HUDEP-2 (cell line): ENCODE data around the gene MINDY4.

ENCODE experiments used
- DNase-seq, 76 experiments: peaks; one replicate each; lab custom pipeline; 2025; ENCODE audit not compliant: unreplicated experiment in 76 of 76; lab: John Stamatoyannopoulos, UW

The MINDY4 gene

DNA sequence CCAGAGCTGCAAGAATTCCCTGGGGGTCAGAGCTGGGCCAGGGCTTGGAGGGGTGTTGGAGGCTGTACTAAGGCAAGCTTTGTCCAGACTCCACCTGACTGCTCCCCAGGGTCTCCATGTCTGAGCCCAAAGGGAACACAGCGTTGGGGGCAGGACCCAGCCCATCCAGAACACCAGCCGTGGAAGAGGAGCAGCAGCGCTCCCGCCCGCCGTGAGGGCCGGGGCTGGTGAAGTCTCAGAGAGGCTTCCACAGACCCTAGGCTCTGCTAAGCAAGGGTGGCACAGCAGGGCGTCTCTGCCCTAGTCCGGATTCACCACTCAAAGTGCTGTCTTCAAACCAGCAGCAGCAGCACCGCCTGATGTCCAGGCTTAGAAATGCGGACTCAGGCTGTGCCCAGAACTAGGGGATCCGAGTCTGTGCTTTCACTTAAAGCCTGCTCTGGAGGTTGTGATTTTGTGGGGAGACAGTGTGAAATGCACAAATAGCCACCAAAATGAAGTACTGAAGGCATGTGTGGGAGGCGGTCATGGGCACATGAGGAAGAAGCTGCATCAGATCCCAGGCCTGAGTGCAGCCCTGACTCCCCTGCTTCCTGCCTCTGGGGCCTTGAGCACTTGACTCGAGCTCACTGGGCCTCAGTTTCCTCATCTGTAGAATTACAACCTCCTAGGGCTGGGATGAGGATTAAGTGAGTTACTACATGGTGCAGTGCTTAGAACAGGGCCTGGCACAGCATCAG is 123.8 kb downstream of the MINDY4 start:
- DNase-seq: peak in 27 of 76 experiments; percentile 12 to 51 (median 27)

DNA sequence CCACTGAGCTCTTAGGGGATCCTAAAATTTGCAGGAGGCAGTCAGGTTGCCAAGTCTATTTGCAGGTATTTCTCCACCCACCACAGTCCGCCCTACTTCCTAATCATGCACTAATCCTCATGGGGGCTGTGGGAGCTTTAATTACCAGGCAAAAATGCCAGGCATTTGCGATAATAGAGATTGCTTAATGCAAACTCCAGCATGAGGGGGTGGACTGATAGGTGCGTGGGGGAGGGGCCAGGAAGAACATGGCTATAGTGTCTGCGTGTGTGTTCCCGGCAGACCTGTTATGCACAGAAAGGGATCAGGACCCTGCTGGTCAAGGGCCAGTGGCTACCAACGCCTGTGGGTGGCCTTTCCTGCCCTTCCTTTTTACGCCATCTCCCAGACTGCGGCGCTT is 124.8 kb downstream of the MINDY4 start:
- DNase-seq: no peak

DNA sequence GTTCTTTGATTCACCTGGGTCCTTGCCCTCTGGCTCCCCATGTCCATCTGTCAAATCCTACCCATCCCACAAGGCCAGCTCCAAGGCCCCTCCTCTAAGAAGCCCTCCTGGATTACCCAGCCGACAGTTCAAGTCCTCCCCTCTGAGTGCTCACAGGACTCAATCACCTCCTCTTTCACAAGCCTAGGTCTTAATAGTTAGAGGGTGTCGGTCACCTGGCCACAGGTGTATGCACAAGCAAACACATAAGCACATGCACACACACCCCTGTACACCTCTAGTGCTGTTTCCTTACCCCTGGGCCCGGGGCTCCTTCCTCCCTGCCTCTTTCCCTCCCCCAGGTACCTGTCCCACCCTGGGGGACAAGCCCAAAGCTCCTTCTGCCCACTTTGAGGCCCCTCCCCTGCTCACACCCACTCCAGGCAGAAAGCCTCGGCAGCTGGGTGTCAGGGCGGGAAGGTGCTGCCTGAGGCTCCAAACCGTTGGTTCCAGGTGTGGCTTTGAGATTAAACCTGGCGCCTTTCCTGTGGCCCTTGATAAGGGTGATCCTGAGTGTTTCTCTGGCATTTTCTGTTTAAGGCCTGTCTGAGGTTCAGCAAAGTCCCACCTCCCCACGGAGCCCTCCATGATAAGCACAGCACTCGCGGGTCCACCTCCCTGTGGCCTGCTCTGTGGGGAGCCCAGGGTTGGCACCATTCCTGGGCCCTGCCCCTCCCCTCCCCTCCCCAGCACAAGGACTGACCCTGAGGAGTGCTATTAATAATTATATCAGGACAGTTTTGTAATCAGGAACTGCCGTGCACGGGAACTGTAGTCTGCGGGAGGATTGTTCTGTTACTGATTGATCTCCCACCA is 125.8 kb downstream of the MINDY4 start:
- peak in 74 of 76 experiments; percentile 37 to 94 (median 75) for DNase-seq

DNA sequence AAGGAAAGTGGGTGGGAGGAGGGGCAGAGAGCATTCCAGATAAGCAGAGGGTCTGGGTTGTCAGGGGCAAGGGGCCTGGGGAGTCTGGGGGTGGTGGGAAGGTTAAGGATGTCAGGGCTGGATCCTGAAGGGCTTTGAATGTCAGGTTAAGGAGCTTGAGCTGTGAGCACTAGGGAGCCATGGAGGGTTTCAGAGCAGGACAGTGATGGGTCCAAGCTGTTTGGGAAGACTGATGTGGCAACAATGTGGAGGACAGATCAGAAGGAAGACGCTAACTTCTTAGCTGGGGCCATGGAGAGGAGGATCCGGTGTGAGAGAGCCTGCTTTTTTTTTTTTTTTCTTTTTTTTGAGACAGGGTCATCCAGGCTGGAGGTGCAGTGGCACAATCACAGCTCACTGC is 126.6 kb downstream of the MINDY4 start:
- DNase-seq: no peak

DNA sequence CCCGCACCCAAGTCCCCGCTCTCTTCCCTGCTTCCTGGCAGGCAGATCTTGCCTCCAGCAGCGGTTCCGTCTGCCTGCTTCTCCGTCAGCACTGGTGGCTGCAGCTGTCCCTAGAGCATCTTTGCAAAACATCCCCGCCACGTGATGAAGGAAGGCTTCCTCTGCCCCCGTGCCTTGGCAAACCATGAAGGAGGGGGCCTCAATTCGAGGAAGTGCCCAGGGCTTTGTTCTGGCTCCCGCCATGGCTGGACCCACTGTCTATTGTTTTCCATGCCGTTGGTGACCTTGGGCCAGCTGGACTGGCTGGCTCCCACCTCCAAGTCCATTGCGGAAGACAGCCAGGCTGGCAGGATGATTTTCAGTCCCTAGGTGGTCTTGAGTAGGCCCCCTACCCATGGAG is 127.2 kb downstream of the MINDY4 start:
- DNase-seq: no peak

DNA sequence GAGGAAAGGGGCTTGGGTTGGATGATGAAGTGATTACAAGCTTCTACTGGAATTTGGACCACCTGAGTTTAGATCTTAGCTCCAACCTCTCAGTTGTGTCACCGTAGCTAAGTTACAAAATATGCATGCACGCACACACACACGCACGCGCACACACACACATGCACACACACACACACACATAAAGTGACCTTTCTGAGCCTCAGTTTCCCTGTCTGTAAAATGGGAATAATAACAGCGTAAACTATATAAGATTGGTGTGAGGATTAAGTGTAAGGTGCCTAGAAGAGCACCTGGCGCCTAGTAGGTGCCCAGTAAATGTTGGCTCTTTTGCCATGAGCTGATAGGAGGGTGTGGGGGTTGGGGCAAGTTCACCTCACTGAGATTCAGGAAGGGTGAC is 127.8 kb downstream of the MINDY4 start:
- no peak for DNase-seq

DNA sequence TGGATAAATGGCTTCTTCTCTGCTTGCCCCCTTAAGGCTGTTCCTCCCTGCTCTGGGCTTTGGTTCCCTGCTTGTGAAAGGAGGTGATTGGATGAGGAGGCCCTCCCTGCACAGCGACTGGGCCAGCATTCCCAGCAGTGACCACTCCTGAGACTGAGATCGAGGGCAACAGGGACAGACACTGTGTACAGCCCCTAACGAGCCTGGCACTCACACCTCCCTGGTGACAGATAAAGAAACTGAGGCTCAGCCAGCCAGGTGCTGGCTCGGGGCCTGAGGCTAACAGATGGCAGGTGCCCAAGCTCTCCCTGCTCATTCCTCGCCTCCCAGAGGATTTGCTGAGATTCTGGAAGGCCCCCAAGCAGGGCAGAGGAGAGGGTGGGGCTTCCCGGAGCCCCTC is 128.4 kb downstream of the MINDY4 start:
- DNase-seq: no peak

DNA sequence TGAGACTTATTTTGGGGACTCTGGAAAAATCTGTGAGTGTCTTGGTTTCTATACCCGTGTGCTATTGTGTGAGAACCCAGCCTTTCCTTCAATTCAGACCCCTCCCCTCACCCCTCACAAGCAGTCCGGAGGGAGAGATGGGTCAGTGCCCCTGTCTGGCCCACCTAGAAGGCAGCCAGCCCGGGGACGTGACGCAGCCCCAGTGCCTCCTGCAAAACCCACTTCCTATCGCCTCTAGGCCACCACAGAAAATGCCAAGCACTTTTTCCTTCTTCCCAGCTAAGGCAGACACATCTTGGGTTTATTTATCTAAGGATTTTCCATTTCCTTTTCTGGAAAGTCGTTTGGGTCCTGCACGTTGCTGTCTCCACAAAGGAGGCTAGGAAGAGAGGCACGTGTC is 128.8 kb downstream of the MINDY4 start:
- no peak for DNase-seq

DNA sequence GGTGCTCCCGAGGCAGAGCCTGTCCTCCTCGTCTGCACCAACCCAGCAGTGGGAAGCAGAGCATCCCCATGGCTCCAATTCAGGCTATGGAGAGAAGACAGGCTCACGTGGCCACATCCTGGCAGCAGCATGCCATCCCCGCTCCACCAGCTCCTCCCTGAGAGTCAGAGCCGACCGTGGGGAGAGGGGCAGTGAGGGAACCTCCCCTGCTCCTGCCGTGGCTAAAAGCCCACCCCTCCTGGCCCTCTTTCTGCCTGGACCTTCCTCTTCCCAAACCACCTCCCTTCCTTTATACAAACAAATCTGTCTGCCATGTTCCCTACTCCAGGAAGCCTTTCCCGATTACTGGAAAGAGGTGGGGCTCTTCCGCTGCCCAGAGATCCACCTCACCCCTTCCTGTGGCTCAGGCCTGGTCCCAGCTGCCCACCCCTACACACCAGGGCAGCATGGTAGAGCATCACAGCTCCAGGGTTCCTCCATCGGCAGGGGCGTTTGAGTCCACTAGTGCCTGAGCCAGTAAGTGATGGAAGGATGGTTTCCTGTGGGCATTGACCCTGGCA is 129.7 kb downstream of the MINDY4 start:
- no peak for DNase-seq

DNA sequence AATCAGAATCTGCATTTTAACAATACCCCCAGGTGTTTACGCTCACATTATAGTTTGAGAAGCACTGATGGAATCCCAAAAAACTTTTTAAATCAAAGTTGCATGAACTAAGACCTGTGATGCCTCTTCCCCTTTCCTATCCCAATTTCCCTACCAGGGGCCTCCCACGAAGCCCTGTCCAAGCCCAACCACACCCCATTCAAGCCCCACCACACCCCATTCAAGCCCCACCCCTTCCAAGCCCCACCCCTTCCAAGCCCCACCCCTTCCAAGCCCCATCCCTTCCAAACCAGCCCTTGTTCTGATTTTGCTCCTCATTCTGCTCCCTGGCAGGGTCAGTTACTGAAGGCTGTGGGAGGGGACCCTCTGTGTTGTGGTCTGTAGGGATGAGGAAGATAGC is 130.6 kb downstream of the MINDY4 start:
- peak in 6 of 76 experiments; percentile 4 to 22 (median 10) for DNase-seq

DNA sequence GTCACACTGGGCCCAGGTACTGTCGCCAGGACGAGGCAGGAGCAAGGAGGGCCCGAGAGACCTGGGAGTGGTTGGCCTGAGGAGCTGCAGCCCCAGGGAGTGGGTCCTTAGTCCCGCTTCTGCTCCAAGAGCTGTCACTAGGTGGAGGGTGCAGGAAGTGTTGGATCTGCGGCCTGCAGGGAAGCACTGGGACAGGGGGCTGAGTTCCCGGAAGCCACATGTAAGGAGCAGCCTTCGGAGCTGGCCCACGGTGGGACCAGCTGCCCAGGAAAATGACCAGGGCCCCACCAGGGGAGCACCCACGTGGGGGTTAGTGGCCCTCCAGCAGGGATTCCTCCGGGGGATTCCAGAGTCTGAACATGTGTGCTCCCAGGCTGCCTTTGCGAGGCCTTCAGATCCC is 131.2 kb downstream of the MINDY4 start:
- no peak for DNase-seq

DNA sequence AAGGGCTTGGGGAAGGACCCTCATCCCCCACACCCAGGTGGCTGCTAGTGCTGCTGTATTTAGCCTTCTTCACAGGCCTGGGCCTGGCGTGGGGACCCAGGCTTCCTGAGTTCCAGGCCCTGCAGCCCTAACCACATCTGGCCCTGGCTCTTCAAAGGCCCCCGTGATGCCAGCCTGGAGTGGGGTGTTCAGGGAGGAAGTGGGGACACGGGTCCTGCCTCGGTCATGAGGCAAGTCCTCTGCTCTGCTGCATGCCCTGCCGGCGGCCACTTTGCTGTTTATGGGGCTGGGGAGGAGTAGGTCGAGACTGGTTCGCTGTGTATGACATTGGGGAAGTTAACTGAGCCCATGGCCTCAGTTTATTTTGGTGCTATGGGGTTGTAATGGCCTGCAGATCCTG is 131.9 kb downstream of the MINDY4 start:
- DNase-seq: peak in 1 of 76 experiments; percentile 7

DNA sequence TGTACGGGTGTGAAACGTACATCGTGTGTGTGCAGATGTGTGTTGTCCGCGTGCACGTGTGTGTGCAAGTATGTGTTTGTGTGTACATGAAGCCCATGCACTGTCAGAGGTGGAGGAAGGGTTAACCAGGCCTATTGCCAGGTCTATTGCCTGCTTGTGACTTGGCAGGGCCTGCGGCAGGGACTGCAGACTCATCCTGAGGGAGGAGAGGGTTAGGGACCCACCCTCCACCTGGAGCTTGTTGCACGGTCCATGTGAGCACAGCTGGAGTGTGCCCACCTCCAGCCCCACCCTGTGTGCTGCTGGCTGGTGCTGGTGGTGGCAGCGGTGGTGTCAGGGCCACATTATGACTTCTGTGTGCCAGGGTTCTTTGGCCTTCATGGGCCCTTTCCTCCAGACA is 133.3 kb downstream of the MINDY4 start:
- peak in 45 of 76 experiments; percentile 5 to 62 (median 26) for DNase-seq

DNA sequence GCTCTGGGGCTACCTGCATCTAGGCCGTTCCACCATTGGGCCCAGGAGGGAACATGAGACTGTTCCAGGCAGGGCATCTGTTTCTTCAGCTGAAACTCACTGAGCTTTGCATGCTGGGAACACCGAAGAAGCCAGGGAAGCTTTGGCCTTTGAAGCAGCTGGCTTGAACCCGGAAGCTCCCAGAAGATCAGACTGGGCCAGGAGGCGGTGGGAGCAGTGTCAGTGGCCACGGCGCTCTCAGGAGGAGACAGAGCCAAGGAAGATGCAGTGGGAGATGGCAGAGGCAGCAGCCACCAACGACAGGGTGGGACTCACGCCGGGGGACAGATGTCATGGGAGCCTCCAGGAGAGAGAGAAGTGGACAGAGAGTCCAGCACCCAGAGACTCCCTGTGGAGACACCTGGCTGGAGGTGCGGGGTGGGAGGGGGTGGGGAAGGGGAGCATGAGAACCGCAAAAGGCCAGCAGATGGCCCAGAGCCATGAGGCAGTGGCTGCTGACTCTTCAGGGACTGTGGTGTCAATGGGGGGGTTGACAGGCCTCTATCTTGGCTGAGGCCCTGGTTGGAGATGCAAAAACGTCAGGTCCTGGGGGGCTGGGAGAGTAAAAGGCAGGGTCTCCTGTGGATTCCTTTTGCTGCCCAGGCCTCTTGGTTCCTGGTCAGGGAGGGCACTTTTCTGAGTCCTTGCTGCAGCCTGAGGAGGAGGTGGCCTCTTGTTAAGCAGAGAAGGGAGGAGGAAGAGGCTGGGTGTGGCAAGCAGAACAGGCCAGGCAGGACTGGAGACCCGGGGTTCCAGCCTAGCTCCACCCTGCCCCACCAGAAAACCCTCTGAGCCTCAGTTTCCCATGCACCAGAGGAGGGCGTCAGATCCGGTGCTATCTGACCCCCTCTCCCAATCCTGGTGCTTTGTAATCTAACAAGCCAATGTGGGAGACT is 134.1 kb downstream of the MINDY4 start:
- peak in 11 of 76 experiments; percentile 6 to 33 (median 23) for DNase-seq

DNA sequence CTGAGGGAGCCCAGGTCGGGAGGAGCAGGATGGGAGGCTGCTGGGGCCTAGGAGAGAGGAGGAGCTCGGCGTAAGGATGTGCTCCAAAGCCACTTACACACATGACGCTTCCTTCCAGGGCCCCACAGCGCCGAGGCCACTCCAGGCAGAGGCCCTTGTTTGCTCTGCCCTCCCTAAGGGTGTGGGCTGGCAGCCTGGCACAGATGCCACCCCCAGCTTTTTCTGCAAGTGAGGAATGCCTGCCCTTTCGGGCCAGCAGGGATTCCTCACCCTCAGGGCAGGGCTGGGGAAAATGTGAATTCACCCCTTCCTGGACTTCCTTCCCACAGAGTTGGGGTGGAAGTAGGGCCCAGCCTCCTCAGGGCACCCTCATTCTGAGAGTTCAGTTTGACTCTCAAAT is 134.8 kb downstream of the MINDY4 start:
- no peak for DNase-seq

DNA sequence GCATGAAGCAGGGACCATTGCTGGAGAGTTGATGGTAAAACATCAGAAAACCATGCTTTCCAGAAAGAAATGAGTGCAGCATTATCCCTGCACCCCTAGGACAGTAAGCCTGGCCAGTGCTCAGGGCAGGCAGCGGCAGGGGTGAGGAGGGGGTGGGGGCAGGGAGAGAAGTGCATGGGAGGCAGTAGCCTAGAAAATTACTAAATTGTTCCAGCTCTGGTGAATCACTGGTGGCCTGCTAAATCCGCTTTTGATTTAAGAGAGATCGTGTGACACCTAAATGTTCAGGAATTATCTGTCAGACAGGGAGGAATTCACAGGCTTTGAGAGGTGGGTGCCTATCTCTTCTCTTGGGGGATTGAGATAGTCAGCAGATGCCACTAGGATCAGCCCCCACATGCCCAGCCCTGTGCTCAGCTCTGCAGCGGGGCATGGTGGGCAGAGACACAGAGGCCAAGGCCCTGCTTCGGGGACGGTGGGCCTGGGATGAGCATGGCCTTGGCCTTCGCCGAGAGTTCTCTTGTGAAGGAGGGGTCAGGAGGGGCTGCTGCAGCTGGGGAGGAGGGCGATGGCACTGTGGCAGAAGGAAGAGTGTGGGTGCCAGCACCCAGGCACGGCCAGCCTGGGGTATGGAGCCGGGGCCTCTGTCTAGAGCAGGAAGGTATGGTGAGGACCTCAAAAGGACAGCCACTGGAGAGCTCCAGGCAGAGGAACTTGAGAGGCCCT is 135.5 kb downstream of the MINDY4 start:
- no peak for DNase-seq

DNA sequence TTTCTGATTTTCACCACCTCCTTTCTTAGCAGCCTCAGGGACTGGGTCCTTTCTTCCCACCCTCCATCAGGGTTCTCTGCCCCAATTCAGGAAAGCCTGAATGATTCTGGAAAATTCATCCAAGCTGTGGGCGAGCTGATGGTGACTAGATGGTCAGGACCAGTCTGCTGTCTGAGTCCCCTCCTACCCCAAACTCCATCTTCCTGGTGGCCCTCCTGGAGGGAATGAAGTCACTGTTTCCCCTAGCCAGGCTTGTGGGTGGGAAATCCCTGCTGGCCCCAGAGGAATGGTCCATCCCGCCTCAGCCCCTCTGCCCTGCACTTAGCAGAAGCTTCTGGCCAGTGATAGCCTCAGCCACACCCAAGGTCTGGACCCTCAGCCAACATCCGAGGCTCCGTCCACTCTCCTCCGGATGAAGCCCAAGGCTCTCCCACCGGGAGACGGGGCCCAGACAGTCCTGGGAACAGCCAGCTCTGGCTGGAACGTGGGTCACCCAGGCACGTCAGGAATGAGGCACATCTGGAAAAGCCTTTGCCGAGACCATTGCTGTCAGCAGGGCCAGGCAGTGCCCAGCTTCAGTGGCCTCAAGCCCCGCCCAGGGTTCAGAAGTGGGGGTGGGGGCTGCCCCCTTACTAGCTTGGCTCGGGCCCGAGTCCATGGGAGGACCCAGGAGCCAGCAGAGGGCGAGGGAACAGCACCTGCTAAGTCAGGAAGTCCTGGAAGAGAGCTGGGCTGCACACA is 136.5 kb downstream of the MINDY4 start:
- DNase-seq: no peak

DNA sequence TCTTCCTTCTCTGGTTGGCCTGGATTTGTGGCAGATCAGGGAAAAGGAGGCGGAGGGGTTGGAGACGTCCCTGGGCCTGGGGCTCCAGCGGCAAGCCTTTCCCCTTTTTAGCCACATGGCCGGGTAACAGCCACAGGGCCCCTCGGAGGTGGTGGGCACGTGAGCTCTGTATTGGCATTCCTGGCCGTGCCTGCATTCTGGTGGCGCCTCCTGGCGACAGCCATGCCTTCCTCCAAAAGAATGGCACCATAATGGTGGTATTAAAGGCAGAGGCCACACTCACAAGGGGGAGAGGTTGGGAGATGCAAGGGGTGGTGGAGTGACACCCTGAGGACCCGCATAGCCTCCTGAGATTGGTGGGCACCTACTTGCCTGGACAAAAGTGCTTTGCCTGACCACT is 137.5 kb downstream of the MINDY4 start:
- peak in 12 of 76 experiments; percentile 15 to 43 (median 25) for DNase-seq

DNA sequence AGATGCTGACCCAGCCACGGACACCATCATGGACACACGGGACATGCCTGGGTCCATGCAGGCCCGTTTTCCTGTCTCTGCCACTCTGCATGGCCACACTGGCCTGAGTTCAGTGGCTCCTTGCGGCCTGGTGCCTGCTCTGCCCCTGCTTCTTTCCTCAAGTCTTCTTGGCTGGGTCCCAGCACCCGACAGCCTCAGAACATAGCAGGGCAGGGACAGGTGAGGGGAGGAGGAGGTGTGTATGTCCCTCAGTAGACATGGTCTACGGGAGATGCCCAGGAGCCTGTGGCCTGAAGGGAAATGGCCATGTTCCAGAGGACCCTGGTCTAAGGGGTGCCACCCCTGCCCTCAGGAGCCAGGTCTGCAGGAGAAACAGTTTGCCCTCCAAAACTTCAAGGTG is 138.2 kb downstream of the MINDY4 start:
- peak in 1 of 76 experiments; percentile 12 for DNase-seq
